Gastroesophageal sphincter (tissue), 3 donors: ENCODE results near the gene CECR2.

Source experiments
- EP300 ChIP-seq: sonication (generic); formaldehyde crosslinking; IDR thresholded peaks from one replicate; pipeline ENCODE4 v1.6.1; 2017; ENCODE audit warnings: antibody characterized with exemption, mild to moderate bottlenecking
- POLR2A ChIP-seq, 2 donors: fragments of 450-650 bp; IDR thresholded peaks; one replicate each; pipeline ENCODE4 v1.6.1; 2017; ENCODE audit warnings: antibody characterized with exemption in 2 of 2, mild to moderate bottlenecking in 2 of 2, moderate library complexity in 1 of 2
- POLR2AphosphoS5 ChIP-seq: sonication (generic); formaldehyde crosslinking; IDR thresholded peaks from one replicate; pipeline ENCODE4 v1.6.1; 2017; ENCODE audit warnings: antibody characterized with exemption
- TF ChIP-seq, protein P1 (sequence below), 4 experiments: fragments of 200-600 bp in 2 of 4; fragments of 450-650 bp in 2 of 4; sonication (generic) in 1 of 4; IDR thresholded peaks; one replicate each; pipeline ENCODE4 v1.5.1; 2017 to 2019; ENCODE audit warnings: antibody characterized with exemption in 4 of 4, mild to moderate bottlenecking in 2 of 4, moderate library complexity in 2 of 4

DNA sequence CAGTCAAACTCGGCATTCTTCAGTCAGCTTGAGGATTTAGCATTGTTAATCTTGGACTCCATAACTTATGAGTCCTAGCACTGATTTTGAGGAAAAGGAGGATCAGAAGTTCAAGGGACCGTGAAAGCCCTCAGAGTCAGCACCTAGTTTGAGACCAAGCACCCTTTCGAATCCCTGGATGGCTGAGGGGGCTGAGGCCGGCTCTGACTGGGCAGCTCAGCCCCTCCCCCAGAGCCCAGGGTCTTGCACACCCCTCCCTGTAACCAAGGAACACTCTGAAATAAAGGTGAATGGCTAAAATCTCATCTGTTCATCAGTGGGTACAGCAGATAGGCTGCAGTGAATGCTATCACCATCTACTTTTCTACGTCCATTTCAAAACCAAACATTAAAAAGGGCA is 221.3 kb downstream of the CECR2 start:
- TF ChIP-seq POLR2AphosphoS5, result no peak
- TF ChIP-seq, protein P1, sequence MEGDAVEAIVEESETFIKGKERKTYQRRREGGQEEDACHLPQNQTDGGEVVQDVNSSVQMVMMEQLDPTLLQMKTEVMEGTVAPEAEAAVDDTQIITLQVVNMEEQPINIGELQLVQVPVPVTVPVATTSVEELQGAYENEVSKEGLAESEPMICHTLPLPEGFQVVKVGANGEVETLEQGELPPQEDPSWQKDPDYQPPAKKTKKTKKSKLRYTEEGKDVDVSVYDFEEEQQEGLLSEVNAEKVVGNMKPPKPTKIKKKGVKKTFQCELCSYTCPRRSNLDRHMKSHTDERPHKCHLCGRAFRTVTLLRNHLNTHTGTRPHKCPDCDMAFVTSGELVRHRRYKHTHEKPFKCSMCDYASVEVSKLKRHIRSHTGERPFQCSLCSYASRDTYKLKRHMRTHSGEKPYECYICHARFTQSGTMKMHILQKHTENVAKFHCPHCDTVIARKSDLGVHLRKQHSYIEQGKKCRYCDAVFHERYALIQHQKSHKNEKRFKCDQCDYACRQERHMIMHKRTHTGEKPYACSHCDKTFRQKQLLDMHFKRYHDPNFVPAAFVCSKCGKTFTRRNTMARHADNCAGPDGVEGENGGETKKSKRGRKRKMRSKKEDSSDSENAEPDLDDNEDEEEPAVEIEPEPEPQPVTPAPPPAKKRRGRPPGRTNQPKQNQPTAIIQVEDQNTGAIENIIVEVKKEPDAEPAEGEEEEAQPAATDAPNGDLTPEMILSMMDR (IDR thresholded peaks at IDR 0.05), result no peak
- TF ChIP-seq POLR2A (IDR thresholded peaks at IDR 0.05), result no peak
- no peak for TF ChIP-seq EP300
